BLaER1 treated with 17β-estradiol and CSF1 and Interleukin-3, amounts not matched to agents 10 nM and 100 nM (cell line): ENCODE measurements around the gene ATG4B.

Experiments used
- H3K27ac ChIP-seq, 11 experiments: shearing (Covaris generic); formaldehyde crosslinking; 2 replicates each; pipeline ENCODE4 v1.8.1; 2022
- H3K27me3 ChIP-seq, 11 experiments: shearing (Covaris generic); formaldehyde crosslinking; 2 replicates each; pipeline ENCODE4 v1.8.1; 2022
- H3K36me3 ChIP-seq, 11 experiments: shearing (Covaris generic); formaldehyde crosslinking; 2 replicates each; pipeline ENCODE4 v1.8.1; 2022
- H3K4me1 ChIP-seq, 10 experiments: shearing (Covaris generic); formaldehyde crosslinking; 2 replicates each; pipeline ENCODE4 v1.8.1; 2022
- H3K4me2 ChIP-seq, 11 experiments: shearing (Covaris generic); formaldehyde crosslinking; 2 replicates each; pipeline ENCODE4 v1.8.1; 2022
- H3K4me3 ChIP-seq, 10 experiments: shearing (Covaris generic); formaldehyde crosslinking; 2 replicates each; pipeline ENCODE4 v1.8.1; 2022
- H3K9ac ChIP-seq, 11 experiments: shearing (Covaris generic); formaldehyde crosslinking; 2 replicates each; pipeline ENCODE4 v1.8.1; 2022
- H3K9me3 ChIP-seq, 11 experiments: shearing (Covaris generic); formaldehyde crosslinking; replicated peaks in 1 of 11; 2 replicates each; pipeline ENCODE4 v1.8.1; 2022
- H4K20me1 ChIP-seq, 11 experiments: shearing (Covaris generic); formaldehyde crosslinking; 2 replicates each; pipeline ENCODE4 v1.8.1; 2022
- Cebpa-rat ChIP-seq, 11 experiments: shearing (Covaris generic); IDR thresholded peaks; 2 replicates each; pipeline ENCODE4 v1.8.1; 2022

ATG4B gene

DNA sequence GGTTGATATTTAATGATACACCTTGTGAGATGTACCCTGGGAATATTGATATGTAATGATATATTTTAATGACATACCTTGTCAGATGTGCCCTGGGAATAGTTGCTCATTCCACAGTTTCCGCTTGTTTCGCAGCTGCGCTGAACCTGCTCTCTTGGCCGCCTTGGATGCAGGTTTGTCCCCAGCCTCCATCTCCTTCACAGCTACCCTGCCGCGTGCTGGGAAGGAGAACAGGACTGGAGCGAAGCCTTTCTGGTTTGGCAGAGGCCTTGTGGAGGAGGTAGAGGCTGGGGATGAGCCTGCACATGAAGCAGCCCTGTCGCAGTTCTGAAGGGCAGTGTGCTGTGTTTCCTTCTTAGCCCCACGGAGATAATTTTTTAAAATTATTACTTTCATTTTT lies 14.6 kb downstream of the ATG4B start:
- no peak overlapping the region for H3K4me3 ChIP-seq

DNA sequence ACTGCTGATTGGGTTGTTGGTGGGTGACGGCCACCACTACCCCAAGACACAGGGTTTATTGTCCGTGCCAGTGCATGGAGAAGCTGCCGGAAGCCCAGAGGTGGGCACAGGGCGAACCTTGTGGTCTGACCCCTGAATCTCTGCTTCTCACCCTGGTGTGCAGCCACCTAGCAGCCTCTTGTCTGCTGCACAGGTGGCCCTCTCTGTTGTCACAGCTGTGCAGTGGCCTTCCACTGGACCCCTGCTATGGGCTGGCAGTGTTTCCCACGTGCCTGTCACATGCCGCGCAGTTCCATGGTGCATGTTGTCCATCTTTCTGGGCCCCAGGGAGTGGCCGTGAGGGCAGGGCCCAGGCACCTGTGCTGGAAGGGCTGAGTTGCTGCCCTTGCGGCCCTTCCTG lies 15.2 kb downstream of the ATG4B start:
- Histone ChIP-seq H3K9me3 (no peaks in the 10 kb centered on the region), H3K4me1 (peaks cover 1 to 21% (median 16%) of the 10 kb centered on the region in 10 experiments; a peak in 16 of 20 replicates), H3K36me3 (peaks cover 72 to 85% (median 79%) of the 10 kb centered on the region in 11 experiments), H4K20me1 (peaks cover 53 to 96% (median 73%) of the 10 kb centered on the region in 11 experiments), H3K4me2 (no peak overlapping the region), H3K27ac (no peak overlapping the region), H3K4me3 (no peak overlapping the region), H3K27me3 (no peaks in the 10 kb centered on the region), H3K9ac (no peak overlapping the region)
- TF ChIP-seq Cebpa-rat (IDR thresholded peaks at IDR 0.05), result no peak

More for the DNA sequence above, 14.6 kb downstream of the ATG4B start:
- TF ChIP-seq Cebpa-rat (IDR thresholded peaks at IDR 0.05), result no peak
- no peak overlapping the region for H3K27ac ChIP-seq
- H3K9ac ChIP-seq, result no peak overlapping the region
- peaks cover 0 to 23% (median 17%) of the 10 kb centered on the region in 10 experiments; a peak in 16 of 20 replicates for H3K4me1 ChIP-seq
- no peaks in the 10 kb centered on the region for H3K27me3 ChIP-seq
- H3K4me2 ChIP-seq, result no peak overlapping the region
- H3K9me3 ChIP-seq, result no peaks in the 10 kb centered on the region
- H4K20me1 ChIP-seq, result peaks cover 59 to 96% (median 73%) of the 10 kb centered on the region in 11 experiments
- H3K36me3 ChIP-seq, result peaks cover 69 to 79% (median 73%) of the 10 kb centered on the region in 11 experiments

DNA sequence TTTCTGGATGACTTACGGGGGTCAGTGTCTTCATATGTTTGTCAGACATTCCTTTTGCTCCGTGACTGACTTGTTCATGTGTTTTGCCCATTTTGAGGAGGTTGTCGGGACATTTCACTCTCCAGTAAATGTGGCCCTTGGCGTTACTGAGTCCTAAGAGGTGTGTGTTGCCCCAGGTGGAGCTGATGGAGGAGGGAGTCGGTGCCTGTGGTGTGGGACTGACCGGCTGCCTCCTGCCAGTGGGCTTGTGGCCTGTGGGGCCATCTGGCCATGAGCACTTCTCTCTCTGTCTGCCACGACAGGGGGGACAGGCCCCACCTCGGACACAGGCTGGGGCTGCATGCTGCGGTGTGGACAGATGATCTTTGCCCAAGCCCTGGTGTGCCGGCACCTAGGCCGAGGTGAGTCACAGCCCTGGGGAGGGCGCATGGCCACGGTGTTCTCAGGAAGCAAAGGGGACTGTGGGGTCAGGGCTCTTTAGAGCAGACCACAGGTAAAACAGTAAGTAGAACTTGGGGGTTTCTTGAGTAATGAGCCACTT lies 15.8 kb downstream of the ATG4B start:
- H3K4me1 ChIP-seq, result peaks cover 7 to 15% (median 13%) of the 10 kb centered on the region in 10 experiments; a peak in 18 of 20 replicates
- no peak overlapping the region for H3K4me2 ChIP-seq
- H3K27ac ChIP-seq, result no peak overlapping the region
- H3K36me3 ChIP-seq, result peaks cover 75 to 91% (median 84%) of the 10 kb centered on the region in 11 experiments
- 0 out of 22 replicates have a peak overlapping the region, but pooled peaks of 1 of the 11 experiments have one; percentile 5 for H3K9ac ChIP-seq
- H3K9me3 ChIP-seq, result no peaks in the 10 kb centered on the region
- no peak for TF ChIP-seq Cebpa-rat (IDR thresholded peaks at IDR 0.05)
- peaks cover 48 to 96% (median 70%) of the 10 kb centered on the region in 11 experiments; a peak in 21 of 22 replicates for H4K20me1 ChIP-seq
- no peaks in the 10 kb centered on the region for H3K27me3 ChIP-seq
- no peak overlapping the region for H3K4me3 ChIP-seq

- Histone ChIP-seq H3K27ac (no peak overlapping the region), H3K4me3 (no peak overlapping the region), H3K4me2 (no peak overlapping the region), H3K27me3 (no peaks in the 10 kb centered on the region), H3K9me3 (no peaks in the 10 kb centered on the region), H3K36me3 (peaks cover 88 to 97% (median 95%) of the 10 kb centered on the region in 11 experiments), H3K9ac (0 out of 22 replicates have a peak overlapping the region, but pooled peaks of 1 of the 11 experiments have one; percentile 9), H3K4me1 (peaks cover 0 to 16% (median 9%) of the 10 kb centered on the region in 10 experiments; a peak in 17 of 20 replicates), H4K20me1 (peaks cover 35 to 94% (median 66%) of the 10 kb centered on the region in 11 experiments; a peak in 21 of 22 replicates)
- no peak for TF ChIP-seq Cebpa-rat (IDR thresholded peaks at IDR 0.05)
Measured at GRCh38 chr2:241654551-241654950, 17.1 kb downstream of the ATG4B start.

GRCh38 chr2:241655516-241656189 lies 18.2 kb downstream of the ATG4B start:
- no peaks in the 10 kb centered on the region for H3K27me3 ChIP-seq

GRCh38 chr2:241656190-241656741 lies 18.8 kb downstream of the ATG4B start:
- 0 out of 22 replicates have a peak overlapping the region, but pooled peaks of 1 of the 11 experiments have one; percentile 3 for H3K9ac ChIP-seq
- peaks cover 19 to 91% (median 49%) of the 10 kb centered on the region in 11 experiments; a peak in 21 of 22 replicates for H4K20me1 ChIP-seq
- TF ChIP-seq Cebpa-rat (IDR thresholded peaks at IDR 0.05), result no peak
- H3K27me3 ChIP-seq, result no peaks in the 10 kb centered on the region
- H3K4me3 ChIP-seq, result no peak overlapping the region
- H3K4me1 ChIP-seq, result peaks cover 0 to 16% (median 8%) of the 10 kb centered on the region in 10 experiments; a peak in 15 of 20 replicates
- no peak overlapping the region for H3K4me2 ChIP-seq
- no peaks in the 10 kb centered on the region for H3K9me3 ChIP-seq
- H3K27ac ChIP-seq, result no peak overlapping the region
- H3K36me3 ChIP-seq, result peaks cover 91 to 100% (median 98%) of the 10 kb centered on the region in 11 experiments

More at GRCh38 chr2:241655516-241656189, 18.2 kb downstream of the ATG4B start:
- no peak overlapping the region for H3K4me2 ChIP-seq
- TF ChIP-seq Cebpa-rat (IDR thresholded peaks at IDR 0.05), result no peak
- peaks cover 25 to 91% (median 55%) of the 10 kb centered on the region in 11 experiments; a peak in 21 of 22 replicates for H4K20me1 ChIP-seq
- peaks cover 0 to 16% (median 8%) of the 10 kb centered on the region in 10 experiments; a peak in 15 of 20 replicates for H3K4me1 ChIP-seq
- no peak overlapping the region for H3K4me3 ChIP-seq
- no peak overlapping the region for H3K27ac ChIP-seq
- H3K9me3 ChIP-seq, result no peaks in the 10 kb centered on the region
- 0 out of 22 replicates have a peak overlapping the region, but pooled peaks of 1 of the 11 experiments have one; percentile 3 for H3K9ac ChIP-seq
- peaks cover 91 to 100% (median 98%) of the 10 kb centered on the region in 11 experiments for H3K36me3 ChIP-seq

GRCh38 chr2:241657786-241658254 lies 20.3 kb downstream of the ATG4B start:
- H3K27ac ChIP-seq, result no peak overlapping the region
- no peak overlapping the region for H3K4me2 ChIP-seq
- H3K36me3 ChIP-seq, result peaks cover 91 to 100% (median 98%) of the 10 kb centered on the region in 11 experiments
- peaks cover 7 to 78% (median 33%) of the 10 kb centered on the region in 11 experiments; a peak in 20 of 22 replicates for H4K20me1 ChIP-seq
- no peaks in the 10 kb centered on the region for H3K9me3 ChIP-seq
- no peak for TF ChIP-seq Cebpa-rat (IDR thresholded peaks at IDR 0.05)
- no peaks in the 10 kb centered on the region for H3K27me3 ChIP-seq
- 0 out of 22 replicates have a peak overlapping the region, but pooled peaks of 1 of the 11 experiments have one; percentile 17 for H3K9ac ChIP-seq
- peaks cover 0 to 16% (median 8%) of the 10 kb centered on the region in 10 experiments; a peak in 15 of 20 replicates for H3K4me1 ChIP-seq
- no peak overlapping the region for H3K4me3 ChIP-seq

DNA sequence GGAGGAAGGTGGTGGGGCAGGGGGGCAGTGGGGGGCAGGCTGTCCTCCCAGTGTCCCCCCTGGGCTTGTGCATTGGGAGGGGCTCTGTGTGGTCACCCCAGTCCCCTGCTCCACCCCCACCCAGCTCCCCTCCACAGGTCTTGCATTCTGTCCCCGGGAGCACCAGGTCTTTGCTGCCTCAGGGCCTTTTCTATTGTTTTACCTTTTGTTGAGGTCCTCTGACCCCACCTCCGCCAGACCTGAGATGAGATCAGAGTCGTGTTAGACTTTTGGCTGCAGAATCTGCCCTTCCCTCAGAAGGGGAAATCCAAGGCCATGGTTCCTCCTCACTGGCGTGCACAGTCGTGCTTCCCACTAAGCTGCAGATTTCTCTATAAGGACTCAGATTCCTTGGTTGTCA lies 20.8 kb downstream of the ATG4B start:
- Histone ChIP-seq H3K27me3 (no peaks in the 10 kb centered on the region), H3K27ac (no peak overlapping the region), H3K4me1 (peaks cover 0 to 16% (median 8%) of the 10 kb centered on the region in 10 experiments; a peak in 15 of 20 replicates), H4K20me1 (peaks cover 2 to 74% (median 28%) of the 10 kb centered on the region in 11 experiments; a peak in 19 of 22 replicates), H3K9me3 (no peaks in the 10 kb centered on the region), H3K9ac (peak overlapping the region in 4 of 11 experiments; percentile 3 to 27 (median 10); a peak in 4 of 22 replicates), H3K4me3 (no peak overlapping the region), H3K4me2 (peak overlapping the region in 1 of 11 experiments; percentile 18; a peak in 1 of 22 replicates), H3K36me3 (peaks cover 87 to 98% (median 96%) of the 10 kb centered on the region in 11 experiments)
- TF ChIP-seq Cebpa-rat (IDR thresholded peaks at IDR 0.05), result no peak
